Natural killer cell (primary cell): Measurements from ENCODE around the gene IPO11. TPM values are rescaled to one million over a fixed set of nuclear protein-coding genes. Genes with fewer than 3 reads are reported as not detected.
"Not testable (repeated sequence)": the region's sequence is repeated elsewhere in the genome, so short reads cannot be mapped to it uniquely, and the experiment has no call there.

Experiments
- ATAC-seq, 3 donors: fragments of 150-1000 bp in 2 of 3; fragments of 200-7000 bp in 1 of 3; cut with Tn5 transposase; 1 replicate in 1 of 3; 2 replicates in 2 of 3; pipeline ENCODE4 v1.10.0; 2021; ENCODE audit warnings: mild to moderate bottlenecking in 2 of 3, moderate library complexity in 2 of 3
- DNase-seq, 2 donors: peaks; one replicate each; pipeline versions ENCODE4 v3.0.0 to v3.0.0-alpha.2; 2013 to 2021; ENCODE audit warnings: mixed read lengths in 1 of 2
- H3K27ac ChIP-seq: one replicate; pipeline ENCODE4 v1.5.1; 2013; ENCODE audit warnings: mild to moderate bottlenecking, low read length
- H3K27me3 ChIP-seq: one replicate; pipeline ENCODE4 v1.6.1; 2013; ENCODE audit warnings: low read length; ENCODE audit not compliant: control insufficient read depth, insufficient read depth
- H3K36me3 ChIP-seq: one replicate; pipeline ENCODE4 v1.6.1; 2013; ENCODE audit warnings: low read length; ENCODE audit not compliant: control insufficient read depth, insufficient read depth
- H3K4me1 ChIP-seq: one replicate; pipeline ENCODE4 v1.6.1; 2013; ENCODE audit warnings: low read length; ENCODE audit not compliant: control insufficient read depth, insufficient read depth
- H3K4me3 ChIP-seq: one replicate; pipeline ENCODE4 v1.5.1; 2013; ENCODE audit warnings: low read length
- H3K9me3 ChIP-seq: one replicate; pipeline ENCODE4 v1.6.1; 2013; ENCODE audit warnings: low read length; ENCODE audit not compliant: control insufficient read depth, insufficient read depth
- H3K27ac Mint-ChIP-seq, 2 donors: one replicate each; pipeline ENCODE4 v1.8.0; 2022; ENCODE audit warnings: mild to moderate bottlenecking in 2 of 2, mixed read lengths in 2 of 2, moderate library complexity in 1 of 2
- H3K27me3 Mint-ChIP-seq, 2 donors: one replicate each; pipeline ENCODE4 v1.8.0; 2022; ENCODE audit warnings: low read depth in 2 of 2, mixed read lengths in 2 of 2
- H3K36me3 Mint-ChIP-seq: one replicate; pipeline ENCODE4 v1.8.0; 2022; ENCODE audit warnings: mixed read lengths
- H3K4me1 Mint-ChIP-seq, 2 donors: one replicate each; pipeline ENCODE4 v1.8.0; 2022; ENCODE audit warnings: mixed read lengths in 2 of 2
- H3K4me3 Mint-ChIP-seq: one replicate; pipeline ENCODE4 v1.8.0; 2022; ENCODE audit warnings: mild to moderate bottlenecking, moderate library complexity, mixed read lengths
- H3K9me3 Mint-ChIP-seq, 2 donors: one replicate each; pipeline ENCODE4 v1.8.0; 2022; ENCODE audit warnings: mixed read lengths in 2 of 2
- WGBS: methylation state at CpG from one replicate; pipeline ENCODE4 v1.1.7; 2013; ENCODE audit warnings: missing lambda C conversion rate; ENCODE audit not compliant: insufficient coverage; 5-methylcytosine and 5-hydroxymethylcytosine counted together
- intact Hi-C: fragments of 100-400 bp; cut with micrococcal nuclease; formaldehyde crosslinking; loops from one replicate; pipeline ENCODE4 v1.14.2; 2022
- total RNA-seq, 4 donors: library from RNA; stranded (reverse); fragments of 120-200 nt in 1 of 4; gene quantifications; one replicate each; pipeline versions ENCODE4 v1.2.3 to v1.2.4, GENCODE V29; 2013 to 2022
- TF ChIP-seq, protein P1 (sequence below): fragments of 200-600 bp; IDR thresholded peaks from one replicate; pipeline ENCODE4 v1.8.0; 2022; ENCODE audit warnings: antibody characterized with exemption

IPO11 gene
- total RNA-seq, 3 donors from 2014 or later (not counting 1 experiment from before 2014, with no cell fraction given) = 16.6 to 31.4 (median 30.7) TPM

DNA sequence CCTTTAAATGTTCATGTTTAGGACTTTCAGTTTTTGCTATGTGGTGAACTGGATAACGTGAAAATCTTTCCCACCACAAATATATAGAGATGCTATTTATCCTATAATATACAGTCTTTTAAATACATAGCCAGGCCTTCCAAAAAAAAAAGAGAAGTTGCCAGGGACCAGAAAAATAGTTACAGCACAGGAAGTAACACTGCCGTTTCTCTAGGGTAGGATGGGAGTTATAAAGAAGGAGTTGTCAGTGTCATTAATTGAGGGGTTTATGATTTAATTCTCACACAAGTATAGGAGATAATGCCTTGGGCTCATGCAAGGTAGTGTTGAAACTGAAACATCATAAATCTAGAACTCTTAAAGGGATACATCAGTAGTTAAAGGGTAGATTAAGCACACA, 250.0 kb downstream of the IPO11 start:
- no peak for DNase-seq
- 0% methylated on average over 1 of the region's 2 CpGs for WGBS

DNA sequence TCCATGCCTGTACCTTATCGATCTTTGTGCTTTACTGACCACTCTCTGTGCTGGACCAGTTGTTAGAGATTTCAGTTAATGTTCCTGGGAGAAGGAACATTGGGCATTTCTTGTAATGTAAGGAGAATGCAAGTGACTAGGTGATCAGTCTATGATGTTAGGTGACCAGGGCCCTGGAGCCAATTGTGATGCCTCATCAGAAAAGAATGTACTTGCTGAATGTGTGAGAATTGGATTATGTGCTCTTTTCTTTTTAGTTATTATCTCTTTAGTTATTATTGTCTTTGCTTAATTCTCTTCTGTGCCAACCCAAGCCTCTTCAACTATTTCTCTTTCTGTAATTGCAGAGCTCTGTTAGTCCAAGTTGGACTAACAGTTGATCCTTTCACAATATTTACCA, 258.9 kb downstream of the IPO11 start:
- Histone ChIP-seq H3K4me1 (no peaks in the 10 kb centered on the region), H3K9me3 (no peaks in the 10 kb centered on the region), H3K27me3 (no peaks in the 10 kb centered on the region), H3K36me3 (no peaks in the 10 kb centered on the region), H3K27ac (no peak overlapping the region), H3K4me3 (no peak overlapping the region)
- Mint-ChIP-seq H3K9me3 (peaks cover 5 to 7% of the 10 kb centered on the region in 2 donors), H3K4me3 (no peak overlapping the region), H3K27me3 (peaks cover 0 to 7% of the 10 kb centered on the region in 2 donors), H3K27ac (no peak overlapping the region), H3K36me3 (no peaks in the 10 kb centered on the region), H3K4me1 (no peaks in the 10 kb centered on the region)
- DNase-seq = no peak
- intact Hi-C loops = no loop called here
- no peak for ATAC-seq
- TF ChIP-seq, protein P1, sequence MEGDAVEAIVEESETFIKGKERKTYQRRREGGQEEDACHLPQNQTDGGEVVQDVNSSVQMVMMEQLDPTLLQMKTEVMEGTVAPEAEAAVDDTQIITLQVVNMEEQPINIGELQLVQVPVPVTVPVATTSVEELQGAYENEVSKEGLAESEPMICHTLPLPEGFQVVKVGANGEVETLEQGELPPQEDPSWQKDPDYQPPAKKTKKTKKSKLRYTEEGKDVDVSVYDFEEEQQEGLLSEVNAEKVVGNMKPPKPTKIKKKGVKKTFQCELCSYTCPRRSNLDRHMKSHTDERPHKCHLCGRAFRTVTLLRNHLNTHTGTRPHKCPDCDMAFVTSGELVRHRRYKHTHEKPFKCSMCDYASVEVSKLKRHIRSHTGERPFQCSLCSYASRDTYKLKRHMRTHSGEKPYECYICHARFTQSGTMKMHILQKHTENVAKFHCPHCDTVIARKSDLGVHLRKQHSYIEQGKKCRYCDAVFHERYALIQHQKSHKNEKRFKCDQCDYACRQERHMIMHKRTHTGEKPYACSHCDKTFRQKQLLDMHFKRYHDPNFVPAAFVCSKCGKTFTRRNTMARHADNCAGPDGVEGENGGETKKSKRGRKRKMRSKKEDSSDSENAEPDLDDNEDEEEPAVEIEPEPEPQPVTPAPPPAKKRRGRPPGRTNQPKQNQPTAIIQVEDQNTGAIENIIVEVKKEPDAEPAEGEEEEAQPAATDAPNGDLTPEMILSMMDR = no peak
- 96% methylated on average over 1 of the region's 1 CpG for WGBS

More for the DNA sequence above, 250.0 kb downstream of the IPO11 start:
- intact Hi-C loops = no loop called here
- H3K9me3 Mint-ChIP-seq = peaks cover 2 to 4% of the 10 kb centered on the region in 2 donors
- H3K4me1 Mint-ChIP-seq = no peaks in the 10 kb centered on the region
- Histone ChIP-seq H3K9me3 (no peaks in the 10 kb centered on the region), H3K4me3 (no peak overlapping the region), H3K4me1 (no peaks in the 10 kb centered on the region), H3K27me3 (no peaks in the 10 kb centered on the region), H3K36me3 (no peaks in the 10 kb centered on the region), H3K27ac (no peak overlapping the region)
- ATAC-seq = no peak
- H3K36me3 Mint-ChIP-seq = no peaks in the 10 kb centered on the region
- no peak overlapping the region for H3K4me3 Mint-ChIP-seq
- H3K27ac Mint-ChIP-seq = no peak overlapping the region
- H3K27me3 Mint-ChIP-seq = no peaks in the 10 kb centered on the region
- TF ChIP-seq, protein P1 = no peak

DNA sequence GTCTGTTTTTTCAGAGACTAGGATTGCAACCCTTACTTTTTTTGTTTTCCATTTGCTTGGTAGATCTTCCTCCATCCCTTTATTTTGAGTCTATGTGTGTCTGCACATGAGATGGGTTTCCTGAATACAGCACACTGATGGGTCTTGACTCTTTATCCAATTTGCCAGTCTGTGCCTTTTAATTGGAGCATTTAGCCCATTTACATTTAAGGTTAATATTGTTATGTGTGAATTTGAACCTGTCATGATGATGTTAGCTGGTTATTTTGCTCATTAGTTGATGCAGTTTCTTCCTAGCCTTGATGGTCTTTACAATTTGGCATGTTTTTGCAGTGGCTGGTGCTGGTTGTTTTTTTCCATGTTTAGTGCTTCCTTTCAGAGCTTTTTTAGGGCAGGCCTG, 264.0 kb downstream of the IPO11 start:
- H3K27ac ChIP-seq, H3K9me3 ChIP-seq, H3K27me3 Mint-ChIP-seq, H3K4me3 ChIP-seq, H3K27ac Mint-ChIP-seq, H3K36me3 ChIP-seq, H3K36me3 Mint-ChIP-seq, H3K4me1 ChIP-seq, DNase-seq, H3K4me3 Mint-ChIP-seq, ATAC-seq, H3K27me3 ChIP-seq, intact Hi-C loops, H3K4me1 Mint-ChIP-seq: not testable (repeated sequence)
- H3K9me3 Mint-ChIP-seq = peaks cover 11 to 12% of the 10 kb centered on the region in 2 donors

Other genes with a start within 250 kb of the IPO11 start
- gene KIF2A, start 106.6 kb upstream of the IPO11 start, total RNA-seq = 10 to 100 TPM; 80.4 to 95.2 (median 80.6) TPM
- 10 to 100 TPM in 2 of 3 donors, 1 to 10 TPM in 1; 8.9 to 10.9 (median 10.1) TPM for gene DIMT1, start 8.9 kb upstream of the IPO11 start, total RNA-seq
- gene LRRC70, start 166.1 kb downstream of the IPO11 start, total RNA-seq = 10 to 100 TPM; 17.6 to 29.5 (median 21.2) TPM